ENCODE results near the gene MIA2.

DNA sequence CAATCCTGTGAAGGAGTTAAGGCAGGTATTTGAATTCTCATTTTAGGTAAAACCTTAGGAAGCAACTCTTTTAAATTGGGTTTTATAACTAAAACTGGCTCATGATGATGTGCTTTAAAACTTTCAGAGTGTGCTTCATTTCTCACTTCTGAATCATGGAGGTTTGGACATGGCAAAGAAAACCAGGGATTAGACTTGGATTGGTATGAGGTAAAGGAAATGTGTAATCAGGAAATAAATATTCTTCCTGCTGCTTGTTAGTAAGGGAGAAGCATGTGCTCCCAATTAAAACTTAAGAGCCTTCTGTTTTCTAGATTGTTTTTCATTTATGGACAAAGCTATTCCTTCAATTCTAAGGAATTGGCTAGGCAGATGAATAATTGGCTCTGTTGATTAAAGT is 141.1 kb downstream of the MIA2 start:
- no peak for TF ChIP-seq POLR2AphosphoS5 (IDR thresholded peaks at IDR 0.05; ENCODE audit: low read depth, low read length)
- TF ChIP-seq POLR2A (IDR thresholded peaks at IDR 0.05; ENCODE audit: low read depth, low read length), result no peak

All from GM12892 (cell line).